ENCODE measurements around the gene AJAP1.

- TF ChIP-seq CTCF (IDR thresholded peaks at IDR 0.05) (no peak), POLR2A (IDR thresholded peaks at IDR 0.05) (no peak), EP300 (IDR thresholded peaks at IDR 0.05) (no peak)
These were observed 4.5 kb downstream of the AJAP1 start for GRCh38 chr1:4658643-4659628.
